Measurements from ENCODE around the gene TBC1D5.
"Not testable (repeated sequence)": the region's sequence is repeated elsewhere in the genome, so short reads cannot be mapped to it uniquely, and the experiment has no call there.

The TBC1D5 gene

GRCh38 chr3:17396036-17396435 lies 346.4 kb downstream of the TBC1D5 start:
- H3K18ac ChIP-seq (ENCODE audit: low read depth in 1 of 2, low read length in 2 of 2): no peak overlapping the region
- 94% methylated on average over 4 of the region's 6 CpGs for WGBS
- no peak overlapping the region for H2AK5ac ChIP-seq (ENCODE audit: low read length, severe bottlenecking)
- no peak overlapping the region for H3K4me2 ChIP-seq (ENCODE audit: low read length, poor library complexity, severe bottlenecking)
- H3K23ac ChIP-seq (ENCODE audit: low read length in 2 of 2): no peak overlapping the region
- no peak overlapping the region for H4K8ac ChIP-seq (ENCODE audit: low read length)
- no peak overlapping the region for H3K27ac ChIP-seq (ENCODE audit: low read length, poor library complexity, severe bottlenecking)
- DNase-seq: no peak
- H3K14ac ChIP-seq (ENCODE audit: low read length in 2 of 2): no peak overlapping the region
- no peak overlapping the region for H2BK12ac ChIP-seq (ENCODE audit: low read length in 2 of 2)
- H3K4ac ChIP-seq (ENCODE audit: low read depth in 1 of 2, low read length in 2 of 2): no peak overlapping the region
- no peak overlapping the region for H4K91ac ChIP-seq (ENCODE audit: low read length)
- H3K36me3 ChIP-seq (ENCODE audit: control insufficient read depth in 1 of 2, insufficient read depth in 2 of 2, low read depth in 1 of 2, low read length in 2 of 2): peaks cover 0 to 12% of the 10 kb centered on the region in 2 experiments
- H2AFZ ChIP-seq (ENCODE audit: low read depth, low read length): no peak overlapping the region
- no peak overlapping the region for H3K4me3 ChIP-seq (ENCODE audit: insufficient read depth in 1 of 2, low read depth in 1 of 2, low read length in 2 of 2)
- no peak overlapping the region for H3K9ac ChIP-seq (ENCODE audit: low read length)
- H3K27me3 ChIP-seq (ENCODE audit: control insufficient read depth in 1 of 2, insufficient read depth in 1 of 2, low read length in 2 of 2): no peaks in the 10 kb centered on the region
- H2BK5ac ChIP-seq (ENCODE audit: low read depth, low read length, poor library complexity, severe bottlenecking): no peak overlapping the region
- no peak overlapping the region for H2BK120ac ChIP-seq (ENCODE audit: low read depth, low read length)
- H3K79me1 ChIP-seq (replicated peaks; ENCODE audit: low read length, poor library complexity, severe bottlenecking): no peaks in the 10 kb centered on the region
- H3K9me3 ChIP-seq (ENCODE audit: control insufficient read depth, low read length): peaks cover 4% of the 10 kb centered on the region
- H2BK15ac ChIP-seq (ENCODE audit: low read depth, poor library complexity, severe bottlenecking): no peak overlapping the region
- H3K4me1 ChIP-seq (ENCODE audit: control insufficient read depth, insufficient read depth, low read depth, low read length): no peaks in the 10 kb centered on the region

- H2AFZ ChIP-seq (ENCODE audit: low read depth, low read length): no peak overlapping the region
- H2BK120ac ChIP-seq (ENCODE audit: low read depth, low read length): no peak overlapping the region
- no CpG with 5 or more reads among the region's 5 CpGs for WGBS
Observed at GRCh38 chr3:17394541-17395155, 347.8 kb downstream of the TBC1D5 start.

GRCh38 chr3:17392516-17392915 lies 349.9 kb downstream of the TBC1D5 start:
- H3K4me3 ChIP-seq (ENCODE audit: insufficient read depth in 1 of 2, low read depth in 1 of 2, low read length in 2 of 2); H3K14ac ChIP-seq (ENCODE audit: low read length in 2 of 2); H3K27ac ChIP-seq (ENCODE audit: low read length, poor library complexity, severe bottlenecking); H2BK12ac ChIP-seq (ENCODE audit: low read length in 2 of 2); H3K4ac ChIP-seq (ENCODE audit: low read depth in 1 of 2, low read length in 2 of 2); DNase-seq; H2BK120ac ChIP-seq (ENCODE audit: low read depth, low read length); H3K79me1 ChIP-seq (replicated peaks; ENCODE audit: low read length, poor library complexity, severe bottlenecking); H3K9me3 ChIP-seq (ENCODE audit: control insufficient read depth, low read length); H3K23ac ChIP-seq (ENCODE audit: low read length in 2 of 2); H4K91ac ChIP-seq (ENCODE audit: low read length); H3K4me2 ChIP-seq (ENCODE audit: low read length, poor library complexity, severe bottlenecking); H4K8ac ChIP-seq (ENCODE audit: low read length); H2BK15ac ChIP-seq (ENCODE audit: low read depth, poor library complexity, severe bottlenecking); H2AFZ ChIP-seq (ENCODE audit: low read depth, low read length); H2AK5ac ChIP-seq (ENCODE audit: low read length, severe bottlenecking); H2BK5ac ChIP-seq (ENCODE audit: low read depth, low read length, poor library complexity, severe bottlenecking); H3K4me1 ChIP-seq (ENCODE audit: control insufficient read depth, insufficient read depth, low read depth, low read length); H3K27me3 ChIP-seq (ENCODE audit: control insufficient read depth in 1 of 2, insufficient read depth in 1 of 2, low read length in 2 of 2); H3K9ac ChIP-seq (ENCODE audit: low read length); H3K18ac ChIP-seq (ENCODE audit: low read depth in 1 of 2, low read length in 2 of 2): not testable (repeated sequence)
- 83% methylated on average over 1 of the region's 5 CpGs for WGBS
- peaks cover 0 to 14% of the 10 kb centered on the region in 2 experiments for H3K36me3 ChIP-seq (ENCODE audit: control insufficient read depth in 1 of 2, insufficient read depth in 2 of 2, low read depth in 1 of 2, low read length in 2 of 2)

More at GRCh38 chr3:17394541-17395155, 347.8 kb downstream of the TBC1D5 start:
- H3K36me3 ChIP-seq (ENCODE audit: control insufficient read depth in 1 of 2, insufficient read depth in 2 of 2, low read depth in 1 of 2, low read length in 2 of 2): peaks cover 0 to 9% of the 10 kb centered on the region in 2 experiments
- no peak overlapping the region for H3K18ac ChIP-seq (ENCODE audit: low read depth in 1 of 2, low read length in 2 of 2)
- H4K91ac ChIP-seq (ENCODE audit: low read length): no peak overlapping the region
- peaks cover 4% of the 10 kb centered on the region for H3K9me3 ChIP-seq (ENCODE audit: control insufficient read depth, low read length)
- no peak overlapping the region for H3K4me3 ChIP-seq (ENCODE audit: insufficient read depth in 1 of 2, low read depth in 1 of 2, low read length in 2 of 2)
- no peak overlapping the region for H2BK5ac ChIP-seq (ENCODE audit: low read depth, low read length, poor library complexity, severe bottlenecking)
- no peak overlapping the region for H3K27ac ChIP-seq (ENCODE audit: low read length, poor library complexity, severe bottlenecking)
- H3K79me1 ChIP-seq (replicated peaks; ENCODE audit: low read length, poor library complexity, severe bottlenecking): no peaks in the 10 kb centered on the region
- DNase-seq: no peak
- H2BK15ac ChIP-seq (ENCODE audit: low read depth, poor library complexity, severe bottlenecking): no peak overlapping the region
- no peak overlapping the region for H2AK5ac ChIP-seq (ENCODE audit: low read length, severe bottlenecking)
- no peaks in the 10 kb centered on the region for H3K4me1 ChIP-seq (ENCODE audit: control insufficient read depth, insufficient read depth, low read depth, low read length)
- H2BK12ac ChIP-seq (ENCODE audit: low read length in 2 of 2): no peak overlapping the region
- no peaks in the 10 kb centered on the region for H3K27me3 ChIP-seq (ENCODE audit: control insufficient read depth in 1 of 2, insufficient read depth in 1 of 2, low read length in 2 of 2)
- no peak overlapping the region for H3K14ac ChIP-seq (ENCODE audit: low read length in 2 of 2)
- H4K8ac ChIP-seq (ENCODE audit: low read length): no peak overlapping the region
- no peak overlapping the region for H3K9ac ChIP-seq (ENCODE audit: low read length)
- H3K23ac ChIP-seq (ENCODE audit: low read length in 2 of 2): no peak overlapping the region
- no peak overlapping the region for H3K4me2 ChIP-seq (ENCODE audit: low read length, poor library complexity, severe bottlenecking)
- no peak overlapping the region for H3K4ac ChIP-seq (ENCODE audit: low read depth in 1 of 2, low read length in 2 of 2)

- H3K9me3 ChIP-seq (ENCODE audit: control insufficient read depth, low read length): peaks cover 4% of the 10 kb centered on the region
- no peak overlapping the region for H2BK12ac ChIP-seq (ENCODE audit: low read length in 2 of 2)
- H2AFZ ChIP-seq (ENCODE audit: low read depth, low read length): no peak overlapping the region
- no peak overlapping the region for H3K14ac ChIP-seq (ENCODE audit: low read length in 2 of 2)
- H2AK5ac ChIP-seq (ENCODE audit: low read length, severe bottlenecking): no peak overlapping the region
- no peaks in the 10 kb centered on the region for H3K79me1 ChIP-seq (replicated peaks; ENCODE audit: low read length, poor library complexity, severe bottlenecking)
- no peak for DNase-seq
- no peak overlapping the region for H3K9ac ChIP-seq (ENCODE audit: low read length)
- no peak overlapping the region for H4K91ac ChIP-seq (ENCODE audit: low read length)
- no peak overlapping the region for H3K23ac ChIP-seq (ENCODE audit: low read length in 2 of 2)
- no peak overlapping the region for H3K18ac ChIP-seq (ENCODE audit: low read depth in 1 of 2, low read length in 2 of 2)
- WGBS: 96% methylated on average over 3 of the region's 3 CpGs
- H3K27ac ChIP-seq (ENCODE audit: low read length, poor library complexity, severe bottlenecking): no peak overlapping the region
- no peak overlapping the region for H2BK15ac ChIP-seq (ENCODE audit: low read depth, poor library complexity, severe bottlenecking)
- no peak overlapping the region for H4K8ac ChIP-seq (ENCODE audit: low read length)
- H3K27me3 ChIP-seq (ENCODE audit: control insufficient read depth in 1 of 2, insufficient read depth in 1 of 2, low read length in 2 of 2): no peaks in the 10 kb centered on the region
- no peak overlapping the region for H3K4me3 ChIP-seq (ENCODE audit: insufficient read depth in 1 of 2, low read depth in 1 of 2, low read length in 2 of 2)
- no peak overlapping the region for H3K4ac ChIP-seq (ENCODE audit: low read depth in 1 of 2, low read length in 2 of 2)
- H3K4me2 ChIP-seq (ENCODE audit: low read length, poor library complexity, severe bottlenecking): no peak overlapping the region
- H2BK120ac ChIP-seq (ENCODE audit: low read depth, low read length): no peak overlapping the region
- H3K36me3 ChIP-seq (ENCODE audit: control insufficient read depth in 1 of 2, insufficient read depth in 2 of 2, low read depth in 1 of 2, low read length in 2 of 2): peaks cover 0 to 14% of the 10 kb centered on the region in 2 experiments
- H2BK5ac ChIP-seq (ENCODE audit: low read depth, low read length, poor library complexity, severe bottlenecking): no peak overlapping the region
- no peaks in the 10 kb centered on the region for H3K4me1 ChIP-seq (ENCODE audit: control insufficient read depth, insufficient read depth, low read depth, low read length)
Observed at GRCh38 chr3:17390785-17391184, 351.6 kb downstream of the TBC1D5 start.

All from mesenchymal stem cell (in vitro differentiated cells and primary cell).